GM21367 (cell line): Measurements from ENCODE around the gene KNG1.

Experiments
- ATAC-seq: cut with Tn5 transposase; IDR thresholded peaks from one replicate; pipeline ENCODE4 v1.9.1; 2021; ENCODE audit not compliant: unreplicated experiment

Gene KNG1

DNA sequence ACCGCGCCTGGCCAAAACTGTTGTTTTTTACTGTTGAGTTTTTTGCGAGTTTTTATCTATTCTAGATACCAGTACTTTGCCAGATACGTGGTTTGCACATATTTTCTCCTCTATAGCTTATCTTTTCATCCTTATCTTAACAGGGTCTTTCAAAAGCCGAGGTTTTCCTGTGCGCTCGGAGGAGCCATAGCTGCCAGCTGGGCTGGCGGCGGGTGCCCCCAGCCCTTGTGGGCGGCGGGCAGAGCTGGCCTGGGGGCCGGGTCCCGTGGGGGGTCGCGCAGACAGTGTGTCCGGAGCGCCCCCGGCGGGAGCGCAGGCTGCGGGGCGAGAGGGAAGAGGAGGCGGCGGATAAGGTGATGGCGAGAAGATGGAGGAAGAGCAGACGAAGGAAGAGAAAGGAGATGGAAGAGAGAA is 55.1 kb downstream of the KNG1 start:
- ATAC-seq: peak; percentile 23

DNA sequence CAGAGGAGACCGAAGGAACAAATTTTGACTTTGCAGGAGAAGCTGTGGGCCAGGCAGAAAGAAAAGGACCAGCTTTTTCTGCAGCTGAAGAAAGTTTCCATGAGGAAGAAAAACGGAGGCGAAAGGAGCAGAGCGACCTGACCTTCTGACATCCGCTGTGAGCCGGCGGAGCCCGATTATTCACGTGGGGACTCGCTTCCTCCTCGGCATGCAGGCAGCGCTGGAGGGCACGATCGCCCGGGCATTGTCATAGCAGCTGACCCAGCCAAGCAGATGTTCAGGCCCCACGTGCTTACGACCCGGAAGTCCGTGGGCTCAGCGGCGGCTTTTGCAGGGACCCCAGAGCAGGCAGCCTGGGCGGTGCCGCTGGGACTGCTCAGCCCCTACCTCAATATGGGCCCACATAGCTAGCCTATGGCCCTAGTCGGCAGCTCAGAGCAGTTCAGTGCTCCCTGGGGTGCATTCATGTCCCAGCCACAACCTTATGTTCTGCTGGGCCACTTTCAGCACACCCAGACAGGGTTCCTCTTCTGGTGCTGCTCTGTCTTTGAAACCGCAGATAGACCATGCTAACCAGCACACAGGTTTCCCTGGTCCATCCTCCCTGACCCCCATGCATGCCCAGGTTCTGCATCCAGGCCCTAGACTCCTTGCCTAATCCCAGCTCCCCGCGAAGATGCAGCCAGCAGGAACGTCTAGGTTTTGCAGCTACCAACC is 55.7 kb downstream of the KNG1 start:
- peak; percentile 89 for ATAC-seq

DNA sequence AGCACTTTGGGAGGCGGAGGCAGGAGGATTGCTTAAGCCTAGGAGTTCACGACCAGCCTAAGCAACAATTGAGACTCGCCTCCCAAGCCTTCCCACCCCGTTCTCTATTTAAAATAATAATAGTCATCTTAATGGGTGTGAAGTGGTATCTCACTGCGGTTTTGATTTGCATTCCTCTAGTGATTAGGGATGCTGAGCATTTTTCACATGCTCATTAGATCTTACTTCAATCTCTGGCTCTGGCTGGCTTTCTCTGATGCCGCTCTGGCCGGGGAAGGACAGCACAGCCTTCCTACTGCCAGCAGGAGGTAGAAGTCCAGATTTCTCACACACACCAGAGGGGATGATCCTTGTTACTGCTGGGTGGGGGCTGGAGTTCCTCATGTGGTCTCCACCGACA is 58.8 kb downstream of the KNG1 start:
- no peak for ATAC-seq

DNA sequence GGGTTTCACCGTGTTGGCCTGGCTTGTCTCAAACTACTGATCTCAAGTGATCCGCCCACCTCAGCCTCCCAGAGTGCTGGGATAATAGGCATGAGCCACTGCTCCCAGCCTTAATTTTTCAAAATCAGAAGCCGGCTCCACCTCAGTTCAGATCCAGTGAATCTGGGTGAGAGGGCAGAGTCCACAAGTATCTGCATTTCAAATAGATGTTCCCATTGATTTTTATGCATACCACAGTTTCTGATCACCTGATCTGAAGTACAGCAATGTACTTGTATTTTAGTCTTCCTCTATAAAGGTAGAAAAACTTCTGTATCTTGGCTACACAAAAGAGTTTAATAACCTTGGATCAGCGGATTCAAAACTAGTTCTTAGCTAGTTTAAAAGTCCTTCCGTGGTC is 62.0 kb downstream of the KNG1 start:
- ATAC-seq: no peak

DNA sequence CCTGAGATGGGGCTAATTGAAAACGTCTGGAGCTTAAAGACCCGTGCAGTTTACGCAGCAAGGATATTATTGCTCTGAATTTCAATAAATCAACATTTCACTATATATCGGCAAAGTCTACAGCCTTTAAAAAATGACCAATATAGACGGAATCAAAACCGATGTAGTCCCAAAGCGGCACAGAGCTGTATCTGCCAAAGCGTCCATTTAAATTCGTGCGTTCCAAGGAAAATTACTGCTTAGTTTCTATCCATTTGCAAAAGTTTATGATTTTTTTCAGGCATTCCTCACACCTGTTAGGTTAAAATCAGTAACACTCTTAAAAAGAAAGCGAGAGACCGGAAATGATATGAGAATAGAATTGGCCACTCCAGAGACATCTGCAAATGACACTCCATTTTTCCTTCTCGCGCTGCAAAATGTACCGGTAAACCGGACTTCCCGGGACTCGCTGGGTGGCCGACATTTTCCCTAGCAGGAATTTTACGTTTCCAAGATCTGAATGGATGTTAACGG is 65.4 kb downstream of the KNG1 start:
- ATAC-seq: no peak

DNA sequence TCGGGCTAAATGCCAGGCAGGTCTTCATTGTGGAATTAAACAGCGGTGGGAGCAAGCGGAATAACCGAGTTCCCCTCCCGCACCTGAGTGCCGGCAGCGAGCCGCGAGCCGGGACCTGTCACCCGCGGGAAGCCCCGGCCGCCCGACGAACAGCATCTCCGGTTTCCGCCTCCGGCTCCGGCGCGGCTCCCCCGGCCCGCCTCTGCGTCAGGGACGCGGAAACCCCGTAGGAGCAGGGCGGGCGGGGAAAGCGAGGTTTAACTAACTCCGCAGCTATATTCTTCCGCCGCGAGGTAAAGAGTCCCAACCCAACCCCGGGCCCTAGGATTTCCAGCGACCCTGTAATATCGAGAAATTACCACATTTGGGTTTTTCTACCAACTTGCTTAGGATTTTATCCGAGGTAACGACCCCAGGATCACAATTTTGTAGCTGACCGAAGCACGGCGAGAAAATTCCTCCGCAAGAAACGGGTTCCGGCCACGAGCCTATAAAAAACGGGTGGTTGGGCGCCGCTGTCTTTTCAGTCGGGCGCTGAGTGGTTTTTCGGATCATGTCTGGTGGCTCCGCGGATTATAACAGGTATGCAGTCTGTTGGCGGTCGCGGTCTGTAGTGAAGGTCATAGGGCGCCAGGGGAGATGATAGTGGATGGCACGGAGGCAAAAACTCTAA is 66.0 kb downstream of the KNG1 start, which contains the start of gene EIF4A2:
EIF4A2 (plus strand) TSS at position 520 of the 673 bp plus-strand sequence; CDS start at position 554, 34 bp downstream.
- ATAC-seq: peak; percentile 46

DNA sequence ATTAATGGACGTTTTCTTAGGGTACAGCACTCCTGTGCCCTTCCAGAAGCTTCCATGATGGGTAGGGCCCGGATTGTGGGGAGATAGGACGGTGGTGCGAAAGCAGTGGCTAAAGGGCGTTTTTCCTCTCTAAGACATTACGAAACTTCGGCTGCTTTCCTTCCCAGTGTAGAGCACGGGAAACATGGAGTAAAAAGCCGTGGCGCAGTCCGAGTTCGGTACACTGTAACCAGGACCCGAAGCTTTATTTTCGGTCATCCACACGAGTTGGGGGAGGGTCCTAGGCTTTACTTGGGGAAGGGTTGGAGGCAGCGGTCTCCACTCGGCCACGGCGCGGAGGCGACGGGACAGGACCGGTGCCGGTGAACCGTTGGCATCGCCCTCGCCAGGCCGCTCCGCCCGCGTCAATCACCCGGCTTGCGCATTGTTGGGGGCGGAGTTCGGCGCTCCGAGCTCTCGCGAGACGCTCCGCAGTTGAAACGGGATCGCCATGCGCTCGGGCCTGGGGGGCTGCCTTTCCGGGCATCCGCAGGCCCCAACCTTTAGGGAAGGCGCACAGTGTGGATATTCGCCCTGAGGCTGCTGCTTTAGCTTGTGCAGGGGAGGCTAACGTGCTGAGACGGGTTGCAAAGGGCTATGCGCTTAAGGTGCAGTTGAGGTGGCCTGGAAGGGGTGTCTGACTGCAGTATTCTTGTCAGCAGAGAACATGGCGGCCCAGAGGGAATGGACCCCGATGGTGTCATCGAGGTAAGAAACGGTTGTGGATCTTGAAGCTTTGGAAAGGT is 66.8 kb downstream of the KNG1 start:
- peak; percentile 63 for ATAC-seq

DNA sequence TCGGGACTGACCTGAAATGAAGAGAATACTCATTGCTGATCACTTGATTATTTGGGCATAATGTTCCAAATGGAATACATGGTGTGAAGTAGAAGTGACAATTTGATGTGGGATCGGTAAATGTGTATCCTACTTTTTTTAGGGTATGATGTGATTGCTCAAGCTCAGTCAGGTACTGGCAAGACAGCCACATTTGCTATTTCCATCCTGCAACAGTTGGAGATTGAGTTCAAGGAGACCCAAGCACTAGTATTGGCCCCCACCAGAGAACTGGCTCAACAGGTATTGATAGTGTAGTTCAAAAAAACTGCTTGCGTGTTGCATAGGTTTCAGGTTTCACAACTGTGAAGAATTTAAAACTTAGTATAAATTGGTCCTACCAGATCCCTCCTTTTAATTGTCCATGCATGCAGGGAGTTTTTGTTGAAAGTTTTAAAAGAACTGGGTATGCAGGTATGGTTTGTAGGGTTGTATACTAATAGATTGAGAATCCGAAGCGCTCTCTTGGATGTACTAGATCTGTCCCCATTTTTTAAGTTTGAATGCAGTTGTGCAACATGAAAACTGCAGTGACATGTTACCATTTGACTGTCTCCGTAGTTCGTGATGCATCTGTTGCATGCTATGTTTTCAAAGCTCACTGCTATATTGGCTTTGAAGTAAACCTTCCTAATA is 67.8 kb downstream of the KNG1 start:
- no peak for ATAC-seq

DNA sequence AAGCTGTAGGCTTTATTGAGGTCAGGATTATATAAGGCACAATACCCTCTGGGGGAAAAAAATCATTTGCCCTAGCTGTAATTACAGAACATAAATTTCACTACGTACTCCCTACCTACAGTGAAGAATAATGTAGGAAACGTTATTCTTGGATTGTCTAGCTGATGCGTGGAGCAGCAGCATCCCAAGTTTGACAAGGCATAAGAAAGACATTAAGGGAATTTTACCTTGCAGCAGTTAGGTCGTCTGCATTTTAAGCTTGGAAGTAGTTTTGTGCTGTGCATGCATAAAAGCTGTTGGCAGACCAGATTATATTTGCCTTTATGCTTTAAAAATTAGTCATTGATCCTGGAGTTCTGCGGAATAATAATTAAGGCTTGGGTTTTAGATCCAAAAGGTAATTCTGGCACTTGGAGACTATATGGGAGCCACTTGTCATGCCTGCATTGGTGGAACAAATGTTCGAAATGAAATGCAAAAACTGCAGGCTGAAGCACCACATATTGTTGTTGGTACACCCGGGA is 68.4 kb downstream of the KNG1 start:
- ATAC-seq: no peak

DNA sequence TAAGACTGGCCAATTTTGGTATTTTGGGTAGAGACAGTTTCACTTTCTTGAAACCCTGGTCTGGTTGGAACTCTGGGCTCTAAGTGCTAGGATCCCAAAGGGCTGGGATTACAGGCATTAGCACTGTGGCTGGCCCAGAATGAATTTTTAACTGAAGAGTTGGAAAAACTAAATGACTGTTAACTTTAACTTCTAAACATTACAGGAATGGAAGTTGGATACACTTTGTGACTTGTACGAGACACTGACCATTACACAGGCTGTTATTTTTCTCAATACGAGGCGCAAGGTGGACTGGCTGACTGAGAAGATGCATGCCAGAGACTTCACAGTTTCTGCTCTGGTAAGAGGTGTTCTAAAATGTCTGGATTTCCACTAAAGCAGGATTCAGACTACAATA is 69.8 kb downstream of the KNG1 start:
- ATAC-seq: no peak

DNA sequence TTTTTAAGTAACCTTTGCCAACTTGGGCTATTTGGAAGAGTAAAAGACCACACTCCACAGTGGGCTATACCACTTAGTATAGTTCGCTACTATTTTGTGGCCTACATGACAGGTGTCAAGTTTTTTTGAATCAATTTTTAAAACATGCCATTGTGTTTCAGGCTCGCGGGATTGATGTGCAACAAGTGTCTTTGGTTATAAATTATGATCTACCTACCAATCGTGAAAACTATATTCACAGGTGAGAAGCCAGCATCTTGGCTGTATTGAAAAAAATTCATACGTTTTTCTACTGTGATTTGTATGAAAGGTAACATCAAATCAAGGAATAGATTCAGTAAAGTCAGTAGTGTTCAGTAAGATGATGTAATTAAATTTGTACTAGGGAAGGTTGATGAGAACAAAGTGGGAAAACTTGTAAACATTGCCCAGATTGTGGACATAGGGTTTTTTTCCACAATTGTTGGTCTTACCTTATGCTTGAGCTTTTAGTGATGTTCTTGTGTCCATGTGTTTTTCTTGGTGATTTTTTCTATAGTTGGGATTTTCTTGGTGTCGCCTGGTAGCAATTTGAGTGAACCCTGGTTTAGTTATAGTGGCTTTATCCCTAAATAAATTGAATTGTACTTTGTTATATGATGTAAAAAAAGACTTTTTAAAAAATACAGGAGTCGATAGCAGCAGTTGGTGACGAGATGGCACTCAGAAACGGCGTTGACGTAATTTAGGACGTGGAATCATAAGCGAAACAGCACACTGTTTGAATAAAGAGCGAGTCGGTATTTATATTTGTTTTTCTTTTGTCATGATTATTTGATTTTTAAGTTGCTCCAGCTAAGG is 70.7 kb downstream of the KNG1 start:
- ATAC-seq: no peak

DNA sequence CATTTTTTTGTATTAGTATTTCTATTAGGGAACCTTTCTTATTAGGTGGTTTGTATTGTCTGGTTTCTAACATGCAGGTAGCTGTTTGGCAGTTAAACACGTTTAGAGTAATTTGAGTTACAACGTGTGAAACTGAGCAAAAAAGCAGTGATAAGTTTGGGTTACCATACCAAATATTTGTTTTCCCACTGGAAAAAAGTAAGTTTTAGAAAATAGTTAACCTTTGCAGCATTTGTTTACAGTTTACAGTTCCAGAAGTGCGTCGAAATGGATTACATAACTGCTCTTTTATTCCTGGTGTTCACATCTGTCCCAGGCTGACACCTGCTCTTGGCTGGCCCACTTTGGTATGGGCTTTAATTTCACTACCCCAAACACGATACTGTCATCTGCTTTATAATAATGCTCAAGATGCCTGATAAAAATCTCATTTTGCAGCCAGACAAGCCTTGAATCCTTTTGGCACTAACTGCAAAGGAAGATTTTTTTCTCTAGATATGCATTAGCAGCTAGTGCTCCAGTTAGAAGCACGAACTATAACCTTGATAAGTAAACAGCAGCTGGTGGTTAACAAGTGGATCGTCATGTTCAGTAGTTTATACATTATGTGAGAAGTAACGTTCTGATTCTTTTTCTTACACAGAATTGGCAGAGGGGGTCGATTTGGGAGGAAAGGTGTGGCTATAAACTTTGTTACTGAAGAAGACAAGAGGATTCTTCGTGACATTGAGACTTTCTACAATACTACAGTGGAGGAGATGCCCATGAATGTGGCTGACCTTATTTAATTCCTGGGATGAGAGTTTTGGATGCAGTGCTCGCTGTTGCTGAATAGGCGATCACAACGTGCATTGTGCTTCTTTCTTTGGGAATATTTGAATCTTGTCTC is 71.6 kb downstream of the KNG1 start:
- ATAC-seq: no peak

DNA sequence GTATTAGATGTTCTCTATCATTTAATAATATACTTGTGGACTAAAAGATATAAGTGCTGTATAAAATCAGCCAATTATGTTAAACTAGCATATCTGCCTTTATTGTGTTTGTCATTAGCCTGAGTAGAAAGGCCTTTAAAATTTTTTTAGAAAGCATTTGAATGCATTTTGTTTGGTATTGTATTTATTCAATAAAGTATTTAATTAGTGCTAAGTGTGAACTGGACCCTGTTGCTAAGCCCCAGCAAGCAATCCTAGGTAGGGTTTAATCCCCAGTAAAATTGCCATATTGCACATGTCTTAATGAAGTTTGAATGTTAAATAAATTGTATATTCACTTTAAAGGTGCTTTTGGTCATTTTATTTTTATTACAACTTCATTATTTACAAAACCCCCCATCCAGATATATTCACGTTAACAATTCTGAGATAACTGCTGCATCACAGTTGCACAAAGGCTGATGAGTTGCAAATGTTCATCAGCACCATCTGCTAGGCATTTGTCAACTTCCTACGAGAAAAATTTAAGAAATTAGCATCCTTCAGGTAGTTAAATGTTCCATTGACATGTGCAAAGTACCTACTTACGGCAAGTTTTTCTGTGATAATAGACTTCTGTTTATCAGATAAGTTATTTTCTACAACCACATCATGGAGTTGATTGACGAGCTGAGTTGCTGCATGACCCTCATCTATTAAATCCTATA is 72.5 kb downstream of the KNG1 start:
- ATAC-seq: no peak

DNA sequence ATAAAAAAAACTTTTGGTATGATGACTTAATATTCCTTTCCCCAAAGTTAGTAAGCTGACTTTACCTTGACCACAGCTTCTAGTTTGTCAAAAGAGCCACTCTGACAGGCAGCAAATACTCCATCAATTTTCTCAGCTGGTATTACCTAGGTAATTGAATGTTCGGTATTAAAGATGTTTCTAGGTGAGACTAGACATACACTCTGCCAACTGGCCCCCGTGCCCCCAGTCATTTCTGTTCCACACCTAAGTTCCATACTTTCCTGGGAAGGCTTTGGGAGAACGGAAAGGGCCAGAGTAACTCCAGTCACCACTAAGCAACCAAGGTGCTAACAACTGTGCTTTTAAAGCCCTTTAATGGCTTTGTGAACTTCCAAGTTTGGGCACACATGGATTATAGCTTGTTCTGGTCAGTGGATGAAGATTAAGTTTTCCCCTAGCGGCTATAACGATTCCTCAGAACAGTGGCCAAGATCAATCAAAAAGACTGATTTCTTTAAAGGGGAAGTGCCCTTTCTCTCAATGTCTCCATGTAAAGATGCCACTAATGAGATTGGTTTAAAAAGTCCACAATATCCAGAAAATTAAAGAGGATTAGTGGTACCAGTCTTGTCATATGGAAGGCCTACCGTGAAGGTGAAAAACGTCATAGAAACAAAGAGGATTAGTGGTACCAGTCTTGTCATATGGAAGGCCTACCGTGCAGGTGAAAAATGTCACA is 73.3 kb downstream of the KNG1 start:
- ATAC-seq: no peak
